HG03064 (cell line): ENCODE measurements around the gene CHRNA4.

Source experiments
- ATAC-seq: cut with Tn5 transposase; IDR thresholded peaks from one replicate; pipeline ENCODE4 v1.9.1; 2021; ENCODE audit warnings: low read depth; ENCODE audit not compliant: unreplicated experiment

CHRNA4 gene

GRCh38 chr20:63325554-63326313 is 35.4 kb downstream of the CHRNA4 start:
- ATAC-seq = no peak

GRCh38 chr20:63325021-63325471 is 36.1 kb downstream of the CHRNA4 start:
- ATAC-seq = no peak

GRCh38 chr20:63323357-63323981 is 37.7 kb downstream of the CHRNA4 start:
- ATAC-seq = no peak

GRCh38 chr20:63322933-63323273 is 38.2 kb downstream of the CHRNA4 start:
- no peak for ATAC-seq

GRCh38 chr20:63322146-63322932 is 38.8 kb downstream of the CHRNA4 start:
- ATAC-seq = no peak

- ATAC-seq = no peak
Measured at GRCh38 chr20:63321148-63321831, 39.9 kb downstream of the CHRNA4 start.

- no peak for ATAC-seq
Measured at GRCh38 chr20:63320616-63321147, 40.5 kb downstream of the CHRNA4 start.

GRCh38 chr20:63320041-63320511 is 41.1 kb downstream of the CHRNA4 start:
- no peak for ATAC-seq

GRCh38 chr20:63319164-63320040 is 41.7 kb downstream of the CHRNA4 start:
- ATAC-seq = no peak

GRCh38 chr20:63318391-63319163 is 42.6 kb downstream of the CHRNA4 start:
- ATAC-seq = no peak

GRCh38 chr20:63317601-63318291 is 43.4 kb downstream of the CHRNA4 start:
- no peak for ATAC-seq

- ATAC-seq = no peak
Measured at GRCh38 chr20:63317061-63317460, 44.1 kb downstream of the CHRNA4 start.

GRCh38 chr20:63316502-63316921 is 44.6 kb downstream of the CHRNA4 start:
- no peak for ATAC-seq

- ATAC-seq = no peak
Measured at GRCh38 chr20:63315731-63316491, 45.2 kb downstream of the CHRNA4 start.

GRCh38 chr20:63315240-63315689 is 45.9 kb downstream of the CHRNA4 start:
- no peak for ATAC-seq

GRCh38 chr20:63314566-63315239 is 46.4 kb downstream of the CHRNA4 start:
- ATAC-seq = no peak

GRCh38 chr20:63314015-63314471 is 47.1 kb downstream of the CHRNA4 start:
- ATAC-seq = no peak
